ENCODE measurements around the gene SERPINB12.

Gene SERPINB12

GRCh38 chr18:63550068-63550467 lies 7.9 kb downstream of the SERPINB12 start:
- no peak for DNase-seq (ENCODE audit: low read depth, low spot score)

GRCh38 chr18:63551769-63552168 lies 9.6 kb downstream of the SERPINB12 start:
- no peak for DNase-seq (ENCODE audit: low read depth, low spot score)

- no peak for DNase-seq (ENCODE audit: low read depth, low spot score)
Observed at GRCh38 chr18:63552581-63552980, 10.4 kb downstream of the SERPINB12 start.

- no peak for DNase-seq (ENCODE audit: low read depth, low spot score)
Observed at GRCh38 chr18:63553081-63553480, 10.9 kb downstream of the SERPINB12 start.

- DNase-seq (ENCODE audit: low read depth, low spot score): no peak
Observed at GRCh38 chr18:63559567-63560491, 17.7 kb downstream of the SERPINB12 start.

GRCh38 chr18:63562284-63562683 lies 20.1 kb downstream of the SERPINB12 start:
- no peak for DNase-seq (ENCODE audit: low read depth, low spot score)

GRCh38 chr18:63564021-63564420 lies 21.9 kb downstream of the SERPINB12 start:
- no peak for DNase-seq (ENCODE audit: low read depth, low spot score)

GRCh38 chr18:63564561-63564960 lies 22.4 kb downstream of the SERPINB12 start:
- no peak for DNase-seq (ENCODE audit: low read depth, low spot score)

GRCh38 chr18:63567276-63567675 lies 25.1 kb downstream of the SERPINB12 start:
- no peak for DNase-seq (ENCODE audit: low read depth, low spot score)

- no peak for DNase-seq (ENCODE audit: low read depth, low spot score)
Observed at GRCh38 chr18:63567825-63568224, 25.7 kb downstream of the SERPINB12 start.

GRCh38 chr18:63570721-63571120 lies 28.6 kb downstream of the SERPINB12 start:
- DNase-seq (ENCODE audit: low read depth, low spot score): no peak

GRCh38 chr18:63575681-63576080 lies 33.5 kb downstream of the SERPINB12 start:
- no peak for DNase-seq (ENCODE audit: low read depth, low spot score)

GRCh38 chr18:63578357-63578958 lies 36.3 kb downstream of the SERPINB12 start:
- DNase-seq (ENCODE audit: low read depth, low spot score): peak; percentile 9

GRCh38 chr18:63579616-63580015 lies 37.4 kb downstream of the SERPINB12 start:
- DNase-seq (ENCODE audit: low read depth, low spot score): no peak

GRCh38 chr18:63585988-63586387 lies 43.8 kb downstream of the SERPINB12 start:
- no peak for DNase-seq (ENCODE audit: low read depth, low spot score)

GRCh38 chr18:63586431-63586830 lies 44.3 kb downstream of the SERPINB12 start:
- DNase-seq (ENCODE audit: low read depth, low spot score): no peak

GRCh38 chr18:63586966-63587365 lies 44.8 kb downstream of the SERPINB12 start, which contains the start of gene SERPINB13:
Gene SERPINB13, plus strand, starts transcription at chr18:63587343. Its CDS starts 1,325 bp downstream, at chr18:63588668.
- no peak for DNase-seq (ENCODE audit: low read depth, low spot score)

- no peak for DNase-seq (ENCODE audit: low read depth, low spot score)
Observed at GRCh38 chr18:63588909-63589308, 46.7 kb downstream of the SERPINB12 start.

- no peak for DNase-seq (ENCODE audit: low read depth, low spot score)
Observed at GRCh38 chr18:63590373-63590772, 48.2 kb downstream of the SERPINB12 start.

GRCh38 chr18:63590966-63591695 lies 49.0 kb downstream of the SERPINB12 start:
- no peak for DNase-seq (ENCODE audit: low read depth, low spot score)

- DNase-seq (ENCODE audit: low read depth, low spot score): no peak
Observed at GRCh38 chr18:63591725-63592124, 49.6 kb downstream of the SERPINB12 start.

GRCh38 chr18:63592471-63592870 lies 50.3 kb downstream of the SERPINB12 start:
- no peak for DNase-seq (ENCODE audit: low read depth, low spot score)

Data from smooth muscle cell of the brain vasculature (primary cell).